ENCODE data around the gene PDE4D.

Gene PDE4D

GRCh38 chr5:59732301-59732700, 161.2 kb downstream of the PDE4D start:
- DNase-seq: no peak

GRCh38 chr5:59731809-59732208, 161.7 kb downstream of the PDE4D start:
- no peak for DNase-seq

- DNase-seq: no peak
Measured at GRCh38 chr5:59729820-59730219, 163.7 kb downstream of the PDE4D start.

DNA sequence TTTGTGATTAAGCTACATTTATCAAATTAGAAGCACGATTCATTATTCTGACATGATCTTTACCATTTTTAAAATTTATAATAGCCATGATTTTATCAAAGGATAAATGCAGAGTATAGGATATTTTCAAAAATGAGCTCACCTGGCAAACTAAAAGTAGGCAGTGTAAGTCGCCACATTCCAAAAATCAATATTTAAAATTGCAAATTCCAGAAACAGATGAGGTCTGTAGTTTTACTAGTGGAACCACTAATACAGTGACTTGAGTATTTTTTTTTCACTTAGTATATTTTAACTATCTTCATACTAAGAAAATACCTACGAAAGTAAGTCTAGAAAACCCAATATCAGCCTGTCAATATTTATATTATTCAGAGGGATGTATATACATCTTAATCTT, 164.2 kb downstream of the PDE4D start:
- DNase-seq: no peak

GRCh38 chr5:59728356-59728755, 165.2 kb downstream of the PDE4D start:
- no peak for DNase-seq

DNA sequence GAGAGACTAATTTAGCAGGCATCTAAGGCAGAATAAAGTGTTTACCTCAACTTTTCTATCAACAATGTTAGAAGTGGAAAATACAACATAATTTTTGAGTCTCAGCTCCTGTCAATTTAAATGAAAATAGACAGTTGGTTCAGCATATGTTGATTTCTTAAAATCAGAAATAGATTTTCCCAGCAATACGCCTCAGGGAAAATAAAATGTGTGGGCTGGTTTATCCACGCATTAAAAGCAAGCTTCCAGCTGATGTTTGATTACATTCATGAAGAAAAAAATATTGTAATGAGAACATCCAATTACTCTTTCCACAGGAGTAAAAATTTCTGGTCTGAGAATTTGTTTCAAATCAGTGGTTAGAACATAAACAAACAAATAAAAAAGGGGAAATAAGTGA, 166.3 kb downstream of the PDE4D start:
- DNase-seq: no peak

- DNase-seq: no peak
Measured at GRCh38 chr5:59725392-59725767, 168.1 kb downstream of the PDE4D start.

DNA sequence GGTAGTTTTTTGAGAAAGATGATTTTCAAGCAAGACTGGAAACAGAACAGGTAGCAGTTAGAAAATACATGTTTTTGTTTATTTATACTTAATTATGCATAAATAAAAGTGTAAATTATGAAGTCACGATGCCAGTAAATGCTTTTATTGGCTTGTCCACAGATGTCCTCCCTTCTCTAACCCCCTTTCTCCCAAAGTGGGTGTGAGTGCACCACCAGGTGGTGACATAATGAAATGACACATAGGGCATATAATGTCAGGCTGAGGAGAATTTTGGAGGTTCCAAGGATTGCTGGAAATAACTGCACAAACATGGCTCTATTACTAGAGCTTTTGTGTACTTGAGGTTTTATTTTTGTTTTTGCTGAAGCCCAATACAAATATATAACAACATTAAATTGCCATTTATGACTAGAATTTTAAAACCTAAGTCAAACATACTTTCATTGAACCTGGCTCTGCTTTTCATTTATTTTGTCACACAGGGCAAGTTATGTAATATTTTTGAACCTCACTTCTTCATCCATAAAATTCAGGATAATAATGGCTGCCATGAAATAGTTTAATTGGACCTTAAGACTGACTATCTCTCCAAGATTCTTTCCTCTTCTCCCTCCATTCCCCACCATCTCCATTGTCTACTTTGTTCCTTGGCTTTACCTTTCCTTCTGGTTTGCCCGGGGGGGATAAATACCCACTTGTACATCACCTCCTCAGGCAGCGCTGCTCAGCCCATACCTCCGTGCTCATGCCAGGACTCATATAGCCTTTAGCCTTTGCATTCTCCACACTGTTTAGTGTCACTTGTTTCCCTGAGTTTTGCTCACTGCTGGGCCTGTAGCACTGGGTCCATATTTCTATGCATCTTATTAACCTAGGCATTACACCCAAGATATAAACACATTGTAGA, 168.8 kb downstream of the PDE4D start:
- no peak for DNase-seq

GRCh38 chr5:59722874-59723273, 170.7 kb downstream of the PDE4D start:
- no peak for DNase-seq

DNA sequence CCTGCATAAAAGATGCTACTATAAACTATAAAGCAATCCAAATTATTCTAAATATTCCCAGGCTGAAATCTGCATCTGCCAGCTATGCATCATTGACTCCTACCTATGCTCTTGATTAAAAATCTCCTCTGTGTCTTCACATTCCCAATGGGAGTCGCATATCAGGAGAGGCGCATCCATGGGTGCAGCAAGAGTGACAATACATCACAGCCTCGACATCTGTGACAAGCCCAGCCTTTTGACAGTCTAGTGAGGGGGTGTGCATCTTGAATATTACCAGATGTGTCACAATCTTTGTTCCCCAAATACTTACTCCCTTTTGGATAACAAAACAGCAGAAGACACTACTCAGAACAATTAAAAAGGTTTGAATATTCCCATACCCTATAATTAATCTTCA, 171.8 kb downstream of the PDE4D start:
- no peak for DNase-seq

DNA sequence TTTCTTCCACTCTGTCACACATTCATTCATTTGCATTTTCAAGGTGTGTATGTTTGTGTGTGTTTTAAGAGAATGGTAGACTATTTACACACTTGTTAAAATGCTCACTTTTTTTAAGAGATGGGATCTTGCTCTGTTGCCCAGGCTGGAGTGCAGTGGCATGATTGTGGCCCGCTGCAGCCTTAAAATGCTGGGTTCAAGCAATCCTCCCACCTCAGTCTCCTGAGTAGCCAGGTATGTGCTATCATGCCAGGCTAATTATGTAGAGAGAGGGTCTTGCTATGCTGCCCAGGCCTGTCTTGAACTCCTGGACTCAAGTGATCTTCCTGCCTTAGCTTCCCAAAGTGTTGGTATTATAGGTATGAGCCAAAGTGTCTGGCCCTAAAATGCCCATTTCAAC, 173.5 kb downstream of the PDE4D start:
- DNase-seq: no peak

- no peak for DNase-seq
Measured at GRCh38 chr5:59716966-59717500, 176.5 kb downstream of the PDE4D start.

GRCh38 chr5:59716029-59716428, 177.5 kb downstream of the PDE4D start:
- no peak for DNase-seq

DNA sequence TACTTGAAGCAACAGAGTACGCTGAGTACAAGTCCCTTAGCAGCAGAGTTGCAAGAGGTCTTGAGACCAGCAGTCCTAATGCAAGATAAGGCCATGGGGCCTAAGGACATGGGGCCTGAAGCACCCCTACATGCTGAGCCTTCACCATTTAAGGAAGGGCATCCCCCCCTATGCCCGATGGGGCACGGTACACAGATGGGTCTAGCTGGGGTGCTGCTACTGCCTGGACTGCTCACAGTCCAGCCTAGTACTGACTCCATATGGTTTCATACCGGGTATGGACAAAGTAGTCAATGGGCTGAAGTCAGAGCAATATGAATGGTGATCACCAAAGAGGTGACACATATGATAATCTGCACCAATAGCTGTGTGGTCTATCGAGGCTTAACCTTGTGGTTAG, 178.3 kb downstream of the PDE4D start:
- DNase-seq: no peak

DNA sequence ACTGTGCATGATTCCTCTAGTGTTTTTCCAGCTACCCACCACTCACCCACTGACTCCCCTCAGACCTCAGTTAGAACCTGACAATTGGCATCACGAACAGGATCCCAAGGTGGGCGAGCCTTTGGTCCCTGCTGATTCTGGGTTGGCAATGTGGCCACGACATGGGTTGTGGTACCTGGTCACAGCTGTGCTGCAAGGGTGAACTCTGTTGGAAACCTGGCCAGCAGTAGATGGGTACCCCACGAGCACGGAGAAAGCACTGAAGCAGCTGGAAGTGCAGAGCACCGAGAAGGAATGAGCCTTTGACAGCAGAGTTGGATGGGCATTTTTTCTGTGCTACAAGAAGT, 180.1 kb downstream of the PDE4D start:
- DNase-seq: no peak

DNA sequence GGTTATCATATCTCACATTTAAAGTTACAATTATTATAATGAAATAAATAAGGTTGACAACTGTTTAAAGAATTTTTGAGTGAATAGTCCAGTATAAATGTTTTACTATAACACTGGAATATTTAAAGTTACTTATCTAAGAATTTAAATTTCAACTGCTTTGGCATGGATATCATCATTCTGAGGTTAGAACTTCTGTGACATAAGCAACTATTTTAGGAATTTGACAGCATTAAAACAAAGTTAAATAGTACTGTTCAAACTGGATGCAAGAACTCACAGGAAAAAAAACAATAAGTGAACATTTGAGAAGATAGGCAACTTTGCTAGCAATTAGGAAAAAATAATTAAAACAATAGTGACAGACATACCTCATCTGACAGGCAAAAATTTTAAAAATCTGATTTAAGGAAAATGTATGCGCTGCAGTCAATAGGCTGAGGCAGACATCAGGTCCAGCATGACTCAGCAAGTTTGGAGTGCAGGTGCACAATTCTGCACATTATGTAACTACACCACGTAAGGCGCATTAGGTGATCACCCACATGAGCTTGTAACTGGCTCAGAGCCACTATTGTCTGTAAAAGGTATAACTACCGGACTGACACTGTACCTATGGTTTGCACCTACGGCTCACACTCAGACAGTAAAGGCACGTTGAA, 180.6 kb downstream of the PDE4D start:
- no peak for DNase-seq

DNA sequence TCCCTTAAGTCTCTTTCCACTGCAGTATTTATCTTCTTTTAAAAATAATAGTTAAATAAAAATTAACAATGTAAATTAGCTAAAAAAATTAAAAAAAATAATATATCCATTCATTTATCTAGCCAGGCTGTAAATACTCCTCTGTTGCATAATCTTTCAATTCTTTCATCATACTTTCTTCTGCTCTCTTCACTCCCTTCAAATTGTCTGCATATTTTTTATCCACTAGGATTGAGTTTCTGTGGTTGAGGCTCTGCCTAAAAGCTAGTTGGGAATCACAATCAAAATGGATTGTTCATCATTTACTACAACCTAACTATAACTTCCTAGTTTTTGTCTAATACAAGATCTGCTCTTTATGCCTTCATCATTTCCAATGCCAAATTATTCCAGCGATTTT, 182.2 kb downstream of the PDE4D start:
- no peak for DNase-seq

- no peak for DNase-seq
Measured at GRCh38 chr5:59709846-59710245, 183.7 kb downstream of the PDE4D start.

DNA sequence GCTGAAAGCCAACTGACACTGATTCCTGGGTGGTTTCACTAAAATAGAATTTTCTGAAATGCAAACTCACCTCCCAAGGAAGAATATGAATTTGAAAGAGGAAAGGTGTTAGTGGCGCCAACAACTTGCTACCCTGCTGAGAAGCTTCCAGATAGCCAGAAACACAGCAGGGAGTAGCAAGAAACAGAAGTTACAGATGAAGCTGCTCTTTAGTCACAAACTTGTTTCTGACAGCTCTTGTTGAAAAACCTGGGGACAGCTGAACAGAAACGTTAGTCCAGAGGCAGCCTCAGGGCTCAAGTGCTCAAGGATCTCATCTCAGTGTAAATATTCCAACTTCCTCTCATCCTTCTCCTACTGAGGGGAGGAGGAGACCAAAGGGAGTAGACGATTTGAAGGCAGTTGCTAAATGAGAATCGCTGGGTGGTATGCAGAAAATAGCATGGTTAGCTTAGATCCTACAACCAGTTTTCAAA, 184.1 kb downstream of the PDE4D start:
- no peak for DNase-seq

- DNase-seq: no peak
Measured at GRCh38 chr5:59704936-59705335, 188.6 kb downstream of the PDE4D start.

DNA sequence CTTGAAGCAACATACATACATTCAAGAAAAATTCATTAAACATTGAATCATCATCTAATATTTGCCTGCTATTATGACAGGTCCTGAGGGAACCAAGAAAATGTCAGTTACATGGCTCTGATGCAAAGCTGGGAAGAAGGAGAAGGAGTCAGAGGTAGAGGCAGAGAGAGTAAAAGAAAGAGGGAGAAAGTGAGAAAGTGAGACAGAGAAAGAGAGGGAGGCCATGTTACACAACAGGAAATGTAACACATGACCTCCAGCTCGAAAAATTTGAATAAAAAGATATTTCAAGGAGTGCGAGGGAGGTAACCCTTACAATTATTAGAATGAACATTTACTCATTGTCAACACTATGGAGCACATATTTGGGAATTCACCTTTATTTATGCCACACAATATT, 189.7 kb downstream of the PDE4D start:
- no peak for DNase-seq

- no peak for DNase-seq
Measured at GRCh38 chr5:59698207-59699178, 195.0 kb downstream of the PDE4D start.

DNA sequence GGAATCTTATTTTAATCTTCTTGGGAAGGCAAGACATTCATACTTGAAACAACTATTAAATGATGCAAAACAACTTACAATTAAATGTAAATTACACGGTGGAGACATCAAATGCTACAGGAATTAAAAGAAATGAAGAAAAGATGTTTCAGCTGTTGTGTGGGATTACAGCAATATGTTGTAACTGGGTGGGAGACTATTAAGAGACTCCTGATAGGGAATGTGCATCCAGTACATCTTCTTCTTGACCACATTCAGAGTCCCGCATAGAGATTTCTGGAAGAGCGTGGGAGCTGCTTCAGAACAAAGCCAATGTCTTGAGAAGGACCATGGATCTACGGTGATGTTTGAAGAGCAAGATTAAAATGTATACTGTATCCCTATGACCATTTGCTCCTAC, 199.1 kb downstream of the PDE4D start:
- DNase-seq: no peak
